Right lobe of liver (tissue), 4 donors: ENCODE data around the gene MCTP1.

ENCODE experiments used
- POLR2A ChIP-seq: fragments of 450-650 bp; IDR thresholded peaks from one replicate; pipeline ENCODE4 v1.6.1; 2017; ENCODE audit warnings: antibody characterized with exemption, mild to moderate bottlenecking
- TF ChIP-seq, protein P1 (sequence below), 4 donors: fragments of 200-600 bp in 3 of 4; fragments of 450-650 bp in 1 of 4; IDR thresholded peaks; one replicate each; pipeline versions ENCODE4 v1.5.1 to v1.8.0; 2016 to 2022; ENCODE audit warnings: antibody characterized with exemption in 4 of 4, mild to moderate bottlenecking in 2 of 4
- donor health status: DM: no; HTN: no; CAD: no.
- donor health status: DM: no; HTN: no; CAD: no.
- donor health status: DM: no; HTN: yes; CAD: no.

DNA sequence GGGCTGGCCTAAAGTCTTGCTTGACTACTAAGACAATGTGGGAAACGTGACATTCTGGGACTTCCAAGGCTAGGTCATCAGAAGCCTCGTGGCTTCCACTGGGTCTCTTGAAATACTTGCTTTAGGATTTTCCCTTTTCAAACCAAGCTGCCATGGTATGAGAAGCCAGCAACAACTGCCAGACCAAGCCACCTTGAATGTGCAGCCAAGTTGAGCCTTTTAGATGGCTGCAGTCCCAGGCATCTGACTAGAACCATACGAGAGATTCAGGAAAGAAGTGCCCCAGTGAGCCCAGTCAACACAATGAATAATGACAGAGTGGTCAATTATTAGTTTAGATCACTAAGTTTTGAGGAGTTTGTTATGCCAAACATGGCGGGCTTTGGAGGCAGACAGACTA, 523.1 kb downstream of the MCTP1 start:
- TF ChIP-seq POLR2A = no peak
- TF ChIP-seq, protein P1, sequence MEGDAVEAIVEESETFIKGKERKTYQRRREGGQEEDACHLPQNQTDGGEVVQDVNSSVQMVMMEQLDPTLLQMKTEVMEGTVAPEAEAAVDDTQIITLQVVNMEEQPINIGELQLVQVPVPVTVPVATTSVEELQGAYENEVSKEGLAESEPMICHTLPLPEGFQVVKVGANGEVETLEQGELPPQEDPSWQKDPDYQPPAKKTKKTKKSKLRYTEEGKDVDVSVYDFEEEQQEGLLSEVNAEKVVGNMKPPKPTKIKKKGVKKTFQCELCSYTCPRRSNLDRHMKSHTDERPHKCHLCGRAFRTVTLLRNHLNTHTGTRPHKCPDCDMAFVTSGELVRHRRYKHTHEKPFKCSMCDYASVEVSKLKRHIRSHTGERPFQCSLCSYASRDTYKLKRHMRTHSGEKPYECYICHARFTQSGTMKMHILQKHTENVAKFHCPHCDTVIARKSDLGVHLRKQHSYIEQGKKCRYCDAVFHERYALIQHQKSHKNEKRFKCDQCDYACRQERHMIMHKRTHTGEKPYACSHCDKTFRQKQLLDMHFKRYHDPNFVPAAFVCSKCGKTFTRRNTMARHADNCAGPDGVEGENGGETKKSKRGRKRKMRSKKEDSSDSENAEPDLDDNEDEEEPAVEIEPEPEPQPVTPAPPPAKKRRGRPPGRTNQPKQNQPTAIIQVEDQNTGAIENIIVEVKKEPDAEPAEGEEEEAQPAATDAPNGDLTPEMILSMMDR (IDR thresholded peaks at IDR 0.05) = no peak
